Measurements from ENCODE around the gene POLR3H. TPM values are rescaled to one million over a fixed set of nuclear protein-coding genes. Genes with fewer than 3 reads are reported as not detected.

The POLR3H gene
- total RNA-seq, 1 experiment from 2014 or later = 92.1 TPM

- Histone ChIP-seq H3K27me3 (replicated peaks; ENCODE audit: insufficient read depth, low read depth, low read length, poor library complexity) (no peaks in the 10 kb centered on the region), H3K4me3 (ENCODE audit: low read depth, low read length, poor library complexity, severe bottlenecking) (no peak overlapping the region), H3K9me3 (ENCODE audit: low read depth, low read length, poor library complexity, severe bottlenecking) (no peaks in the 10 kb centered on the region), H3K4me1 (ENCODE audit: insufficient read depth, low read length, poor library complexity, severe bottlenecking) (no peaks in the 10 kb centered on the region), H3K27ac (ENCODE audit: low read depth, low read length, poor library complexity, severe bottlenecking) (no peak overlapping the region), H3K36me3 (ENCODE audit: insufficient read depth, low read length, poor library complexity, severe bottlenecking) (peaks cover 53% of the 10 kb centered on the region)
- POLR2A ChIA-PET (ENCODE audit: low non-redundant PET) = interaction anchor here (0.7 kb wide), 2 partner anchors 72 to 680 kb away, joined by 4 to 15 read pairs; no protein-coding TSS in a partner anchor
- intact Hi-C loops (cut with micrococcal nuclease; ENCODE audit: unreplicated experiment) = no loop called here
- CTCF ChIA-PET = no interaction called here
- TF ChIP-seq CTCF (conservative IDR thresholded peaks at IDR 0.05; ENCODE audit: low read depth, low read length) (no peak), EZH2 (IDR thresholded peaks at IDR 0.05; ENCODE audit: borderline replicate concordance, low read depth, low read length, poor library complexity, severe bottlenecking) (no peak)
- BruUV-seq (replicated peaks) = TSS peak; percentile 9
- no peak for DNase-seq (ENCODE audit: low spot score)
Measured at GRCh38 chr22:41521126-41521525, 23.1 kb downstream of the POLR3H start.

- Histone ChIP-seq H3K4me1 (ENCODE audit: insufficient read depth, low read length, poor library complexity, severe bottlenecking) (peaks cover 6% of the 10 kb centered on the region), H3K36me3 (ENCODE audit: insufficient read depth, low read length, poor library complexity, severe bottlenecking) (peaks cover 52% of the 10 kb centered on the region), H3K9me3 (ENCODE audit: low read depth, low read length, poor library complexity, severe bottlenecking) (no peaks in the 10 kb centered on the region), H3K27ac (ENCODE audit: low read depth, low read length, poor library complexity, severe bottlenecking) (no peak overlapping the region), H3K4me3 (ENCODE audit: low read depth, low read length, poor library complexity, severe bottlenecking) (no peak overlapping the region), H3K27me3 (replicated peaks; ENCODE audit: insufficient read depth, low read depth, low read length, poor library complexity) (no peaks in the 10 kb centered on the region)
- intact Hi-C loops (cut with micrococcal nuclease; ENCODE audit: unreplicated experiment) = loop anchor here (10.0 kb wide), 1 partner anchor 593 kb away; no protein-coding TSS in a partner anchor
- DNase-seq (ENCODE audit: low spot score) = no peak
- ChIA-PET POLR2A (ENCODE audit: low non-redundant PET) (no interaction called here), CTCF (interaction anchor here (0.6 to 2.4 kb wide), 3 partner anchors 43 to 595 kb away, joined by 3 to 17 read pairs (median 9); no protein-coding TSS in a partner anchor)
- no TSS peak for BruUV-seq (replicated peaks)
- 0 out of 2 replicates have a peak, but pooled peaks have one; percentile 6 for TF ChIP-seq CTCF (conservative IDR thresholded peaks at IDR 0.05; ENCODE audit: low read depth, low read length)
- TF ChIP-seq EZH2 (IDR thresholded peaks at IDR 0.05; ENCODE audit: borderline replicate concordance, low read depth, low read length, poor library complexity, severe bottlenecking) = no peak
Measured at GRCh38 chr22:41518048-41518347, 26.3 kb downstream of the POLR3H start.

- no TSS peak for BruUV-seq (replicated peaks)
- H3K4me1 ChIP-seq (ENCODE audit: insufficient read depth, low read length, poor library complexity, severe bottlenecking) = peaks cover 11% of the 10 kb centered on the region
- no peaks in the 10 kb centered on the region for H3K9me3 ChIP-seq (ENCODE audit: low read depth, low read length, poor library complexity, severe bottlenecking)
- TF ChIP-seq EZH2 (IDR thresholded peaks at IDR 0.05; ENCODE audit: borderline replicate concordance, low read depth, low read length, poor library complexity, severe bottlenecking) (no peak), CTCF (conservative IDR thresholded peaks at IDR 0.05; ENCODE audit: low read depth, low read length) (peak; percentile 91)
- intact Hi-C loops (cut with micrococcal nuclease; ENCODE audit: unreplicated experiment) = loop anchor here (1.0 to 10.0 kb wide), 3 partner anchors 73 to 593 kb away; no protein-coding TSS in a partner anchor
- ChIA-PET POLR2A (ENCODE audit: low non-redundant PET) (no interaction called here), CTCF (interaction anchor here (0.7 to 2.4 kb wide), 4 partner anchors 29 to 594 kb away, joined by 5 to 17 read pairs (median 6); no protein-coding TSS in a partner anchor)
- H3K4me3 ChIP-seq (ENCODE audit: low read depth, low read length, poor library complexity, severe bottlenecking) = no peak overlapping the region
- H3K27me3 ChIP-seq (replicated peaks; ENCODE audit: insufficient read depth, low read depth, low read length, poor library complexity) = no peaks in the 10 kb centered on the region
- DNase-seq (ENCODE audit: low spot score) = peak; percentile 74
- H3K36me3 ChIP-seq (ENCODE audit: insufficient read depth, low read length, poor library complexity, severe bottlenecking) = peaks cover 55% of the 10 kb centered on the region
- H3K27ac ChIP-seq (ENCODE audit: low read depth, low read length, poor library complexity, severe bottlenecking) = no peak overlapping the region
Measured at GRCh38 chr22:41517172-41518047, 26.9 kb downstream of the POLR3H start.

All from A673 (cell line).